Activated T-helper 9 cell treated with anti-CD3 and anti-CD28 coated beads, Interleukin-2, amount 50 U/mL, for 16 hours (primary cell): ENCODE data around the gene ABCB6.
"Not testable (repeated sequence)": the region's sequence is repeated elsewhere in the genome, so short reads cannot be mapped to it uniquely, and the experiment has no call there.

Source experiments
- DNase-seq: peaks from one replicate; pipeline ENCODE4 v3.0.0-alpha.2; 2020; ENCODE audit warnings: low read depth

Gene ABCB6

DNA sequence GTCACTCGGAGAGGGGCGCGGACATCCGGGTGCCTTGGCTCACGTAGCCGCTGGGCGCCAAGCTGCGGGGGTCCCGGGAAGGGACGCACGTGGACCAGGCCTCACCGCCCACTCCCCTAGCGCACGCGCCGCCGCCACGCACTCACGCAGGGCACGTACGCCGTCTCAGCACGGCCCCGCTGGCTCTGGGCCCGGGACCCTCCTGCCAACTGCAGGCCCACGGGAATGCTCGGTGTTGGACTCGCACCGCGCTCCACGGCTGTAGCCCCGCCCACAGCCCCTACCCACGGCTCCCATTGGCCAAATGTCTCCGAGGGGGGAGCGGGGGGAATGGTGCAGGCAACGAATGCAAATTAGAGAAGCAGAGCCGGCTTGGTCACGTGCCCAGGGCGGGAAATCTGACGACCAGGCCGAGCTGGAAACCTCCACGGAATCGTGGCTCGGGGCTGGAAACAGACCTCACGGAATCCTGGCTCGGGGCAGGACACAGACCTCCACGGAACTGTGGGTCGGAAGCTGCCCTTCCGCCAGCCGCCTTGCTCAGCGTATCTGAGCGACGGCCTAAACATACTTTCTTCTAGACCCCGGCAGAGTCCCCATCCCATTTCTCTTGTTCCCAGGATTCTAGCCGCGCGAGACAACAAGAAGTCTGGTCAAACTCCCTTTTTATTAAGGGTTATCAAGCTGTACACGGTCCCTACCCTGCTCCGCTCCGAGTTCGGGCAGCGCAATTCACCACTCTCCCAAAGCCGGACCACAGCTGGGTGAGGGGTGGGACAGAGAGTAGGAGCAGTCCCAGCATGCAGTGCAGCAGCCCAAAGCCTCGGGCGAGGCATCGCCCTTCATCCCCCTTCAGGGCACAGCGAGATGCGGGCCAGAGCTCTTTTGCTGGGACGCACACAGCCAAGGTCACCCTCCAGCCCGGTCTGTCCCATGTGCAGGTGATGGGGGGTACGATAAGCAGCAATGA is at the start of gene ABCB6:
TSS of gene ABCB6 (minus strand) at position 227 of the 970 bp plus-strand sequence. CDS start 285 bp downstream, outside the sequence.
- peak; percentile 84 for DNase-seq

DNA sequence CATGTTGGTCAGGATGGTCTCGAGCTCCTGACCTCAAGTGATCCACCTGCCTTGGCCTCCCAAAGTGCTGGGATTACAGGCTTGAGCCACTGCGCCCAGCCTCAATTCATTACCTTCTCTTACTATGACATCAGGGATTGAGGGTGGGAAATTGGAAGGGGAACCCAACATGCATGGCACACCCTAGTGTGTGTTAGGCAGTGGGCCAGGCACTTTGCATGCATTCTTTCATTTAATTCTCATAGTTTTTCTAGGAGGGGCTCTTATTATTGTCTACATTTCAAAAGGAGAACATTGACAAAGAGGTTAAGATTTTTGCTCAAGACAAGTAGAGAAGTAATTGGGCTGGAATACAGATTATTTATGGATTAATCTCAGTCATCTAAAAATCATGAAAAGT is 49.5 kb upstream of the ABCB6 start:
- no peak for DNase-seq

DNA sequence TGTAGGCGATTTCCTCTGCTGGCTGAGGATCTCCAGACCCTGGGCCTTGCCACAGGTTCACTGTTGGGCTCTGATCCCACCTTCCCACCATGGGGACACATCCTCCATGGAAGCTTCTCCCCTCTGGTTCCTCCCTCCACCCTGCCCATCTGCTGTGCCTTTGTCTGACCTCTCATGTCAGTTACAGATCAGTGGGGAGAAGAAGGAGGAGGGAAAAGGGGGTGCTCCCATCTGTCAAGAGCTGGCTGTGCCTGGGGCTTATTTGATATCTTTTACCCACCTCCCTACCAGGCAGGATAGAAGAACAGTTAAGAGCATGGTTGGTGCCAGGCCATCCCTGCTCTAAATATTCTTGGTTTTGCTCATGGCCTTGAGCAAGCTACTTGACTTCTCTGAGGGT is 48.1 kb upstream of the ABCB6 start:
- no peak for DNase-seq

- DNase-seq: no peak
Measured at GRCh38 chr2:219266232-219266631, 47.5 kb upstream of the ABCB6 start.

DNA sequence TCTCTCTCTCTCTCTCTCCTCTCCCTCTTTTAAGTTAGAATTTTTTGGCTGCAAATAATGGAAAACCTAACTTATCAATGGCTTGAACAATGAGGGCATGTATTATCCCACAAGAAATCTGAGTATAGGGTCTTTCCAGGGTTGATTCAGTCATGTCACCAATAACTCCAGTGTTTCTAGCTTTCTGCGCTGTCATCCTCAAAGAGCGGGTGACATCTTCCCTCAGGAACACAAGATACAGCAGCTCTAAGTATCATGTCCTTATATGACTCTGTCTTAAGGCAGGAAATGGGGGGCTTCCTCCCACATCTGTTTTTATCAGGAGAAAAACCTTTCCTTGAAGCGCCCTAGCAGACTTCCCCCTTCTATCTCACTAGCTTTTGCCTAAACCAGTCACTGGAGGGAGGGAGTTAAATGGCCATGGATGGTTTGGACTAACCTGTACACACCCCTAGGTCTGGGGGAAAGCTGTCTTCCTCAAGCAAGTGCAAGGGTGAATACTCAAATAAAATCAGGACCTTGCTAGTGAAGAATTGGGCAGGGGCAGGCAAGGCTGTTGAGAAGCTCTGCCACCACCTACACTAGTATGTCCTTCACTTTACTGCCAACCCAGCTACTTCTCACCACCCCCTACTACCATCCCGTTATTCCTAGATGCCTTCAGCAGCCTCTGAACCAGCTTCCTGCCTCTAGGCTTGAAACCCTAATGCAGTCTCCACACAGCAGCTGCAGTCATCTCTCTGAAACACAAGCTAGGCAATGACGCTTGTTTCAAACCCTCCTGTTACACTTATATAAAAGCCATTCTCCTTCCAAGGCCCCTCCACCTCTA is 42.5 kb upstream of the ABCB6 start:
- DNase-seq: no peak

DNA sequence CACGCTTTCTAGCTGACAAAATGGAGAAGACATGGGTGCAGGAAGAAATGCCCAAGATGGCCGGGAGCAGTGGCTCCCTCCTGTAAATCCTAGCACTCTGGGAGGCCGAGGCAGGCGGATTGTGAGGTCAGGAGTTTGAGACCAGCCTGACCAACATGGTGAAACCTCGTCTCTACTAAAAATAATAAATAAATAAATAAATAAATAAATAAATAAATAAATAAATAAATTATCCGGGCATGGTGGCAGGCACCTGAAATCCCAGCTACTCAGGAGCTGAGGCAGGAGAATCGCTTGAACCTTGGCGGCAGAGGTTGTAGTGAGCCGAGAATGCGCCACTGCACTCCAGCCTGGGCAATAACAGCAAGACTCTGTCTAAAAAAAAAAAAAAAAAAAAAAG is 40.2 kb upstream of the ABCB6 start:
- not testable (repeated sequence) for DNase-seq

DNA sequence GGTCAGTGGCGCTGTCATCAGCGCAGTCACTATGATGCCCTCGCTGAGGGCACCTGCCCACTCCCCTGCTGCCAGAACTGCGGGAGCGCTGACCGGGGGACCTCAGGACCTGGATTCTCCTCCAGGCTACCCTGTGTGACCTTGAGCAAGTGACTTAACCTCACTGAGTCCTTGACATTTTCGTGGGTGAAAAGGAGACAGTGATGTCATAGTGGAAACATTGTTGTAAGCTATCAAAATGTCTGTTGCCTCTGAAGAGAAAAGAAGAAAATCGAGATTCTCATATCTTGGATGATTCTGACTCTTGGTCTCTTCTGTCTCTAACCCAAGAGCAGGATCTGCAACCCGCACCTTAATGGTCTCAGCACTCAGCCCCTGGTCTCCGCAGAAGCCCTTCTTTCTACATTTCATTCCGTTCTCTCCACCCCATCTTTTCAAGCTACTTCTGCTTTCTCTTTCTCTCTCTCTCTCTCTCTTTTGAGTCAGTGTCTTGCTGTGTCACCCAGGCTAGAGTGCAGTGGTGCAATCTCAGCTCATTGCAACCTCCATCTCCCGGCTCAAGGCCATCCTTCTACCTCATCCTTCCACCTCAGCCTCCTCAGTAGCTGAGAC is 35.9 kb upstream of the ABCB6 start:
- peak; percentile 20 for DNase-seq

DNA sequence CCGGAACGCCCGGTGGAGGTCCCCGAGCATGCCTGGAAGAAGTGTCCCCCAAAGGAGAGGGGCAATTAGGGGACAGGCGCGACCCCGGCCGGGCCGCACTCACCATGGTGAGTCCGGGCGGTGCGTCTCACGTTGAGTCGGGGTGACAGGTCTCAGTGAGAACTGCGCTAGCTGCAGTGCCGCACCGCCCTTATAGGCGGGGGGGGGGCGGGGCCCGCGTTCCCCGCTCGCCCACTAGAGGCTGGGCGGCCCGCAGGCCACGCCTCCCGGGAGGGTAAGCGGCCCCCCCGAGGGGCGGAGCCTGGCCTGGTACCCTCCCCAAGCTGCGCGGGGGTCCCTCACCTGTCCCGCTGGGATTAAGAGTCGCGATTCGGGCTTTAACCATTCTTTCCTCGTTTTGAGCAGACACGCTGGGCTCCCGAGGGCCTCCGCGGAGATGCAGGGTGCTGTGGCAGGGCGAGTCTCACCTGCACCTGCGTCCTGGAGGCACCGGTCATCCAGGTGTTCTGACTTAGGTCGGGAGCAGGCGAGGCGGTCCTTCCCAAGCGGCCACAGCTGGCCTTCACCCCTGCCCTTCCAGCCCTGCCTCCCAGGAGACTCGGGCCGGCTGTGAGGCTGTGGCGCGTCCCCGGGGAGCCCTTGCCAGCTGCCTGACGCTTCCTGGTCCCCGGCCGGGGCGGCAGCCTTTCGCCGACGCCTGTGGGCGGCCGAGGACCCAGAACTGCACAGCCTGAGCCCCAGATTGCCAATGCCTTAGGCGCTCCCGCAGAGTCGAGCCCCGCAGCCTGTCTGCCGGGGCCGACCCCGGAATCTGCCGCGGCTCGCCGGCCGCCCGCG is 35.2 kb upstream of the ABCB6 start, which contains the start of gene TUBA4A:
TSS of gene TUBA4A (minus strand) at position 166 of the 837 bp plus-strand sequence. CDS start at position 106, 60 bp downstream.
- DNase-seq: peak; percentile 88

GRCh38 chr2:219252900-219253752 is 34.4 kb upstream of the ABCB6 start, which contains the start of gene TUBA4B:
TSS of gene TUBA4B (plus strand) at chr2:219253243. CDS start at chr2:219253408, 165 bp downstream.
- DNase-seq: peak; percentile 27

DNA sequence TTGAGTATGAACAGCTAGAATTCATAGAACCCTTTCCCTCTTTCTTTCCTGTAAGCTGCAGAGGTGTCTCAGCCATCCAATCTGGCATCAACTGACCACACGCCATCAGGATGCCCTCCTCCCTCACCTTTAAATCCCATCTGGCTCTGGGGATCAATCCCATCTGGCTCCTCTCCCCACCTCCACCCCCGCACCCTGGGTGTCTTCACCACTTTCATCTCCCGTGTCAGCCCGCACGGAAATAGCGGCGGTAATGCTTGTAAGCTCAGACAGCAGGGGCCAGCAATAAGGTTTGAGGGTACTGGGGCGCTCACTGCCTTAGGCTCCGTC is 33.8 kb upstream of the ABCB6 start:
- DNase-seq: peak; percentile 24

- no peak for DNase-seq
Measured at GRCh38 chr2:219252084-219252483, 33.3 kb upstream of the ABCB6 start.

GRCh38 chr2:219251656-219252055 is 32.9 kb upstream of the ABCB6 start:
- no peak for DNase-seq

DNA sequence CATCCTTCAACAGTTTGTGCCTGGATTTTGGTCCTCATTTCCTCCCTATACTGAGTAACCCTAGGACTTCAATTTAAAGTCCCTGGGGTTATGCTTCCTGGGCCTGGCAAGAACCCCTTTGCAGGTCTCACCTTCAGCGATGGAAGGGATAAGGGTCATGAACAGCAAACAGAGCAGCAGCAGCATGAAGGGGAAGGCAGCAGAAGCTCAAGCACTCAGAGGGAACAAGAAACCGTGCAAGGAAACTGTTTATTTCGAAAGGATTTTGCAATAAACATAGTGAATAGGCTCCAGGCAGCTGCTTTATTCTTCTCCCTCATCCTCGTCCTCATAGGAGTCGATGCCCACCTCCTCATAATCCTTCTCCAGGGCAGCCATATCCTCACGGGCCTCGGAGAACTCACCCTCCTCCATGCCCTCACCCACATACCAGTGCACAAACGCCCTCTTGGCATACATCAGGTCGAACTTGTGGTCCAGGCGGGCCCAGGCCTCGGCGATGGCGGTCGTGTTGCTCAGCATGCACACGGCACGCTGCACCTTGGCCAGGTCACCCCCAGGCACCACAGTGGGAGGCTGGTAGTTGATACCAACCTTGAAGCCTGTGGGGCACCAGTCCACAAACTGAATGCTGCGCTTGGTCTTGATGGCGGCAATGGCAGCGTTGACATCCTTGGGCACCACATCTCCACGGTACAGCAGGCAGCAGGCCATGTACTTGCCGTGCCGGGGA is 31.5 kb upstream of the ABCB6 start:
- no peak for DNase-seq

DNA sequence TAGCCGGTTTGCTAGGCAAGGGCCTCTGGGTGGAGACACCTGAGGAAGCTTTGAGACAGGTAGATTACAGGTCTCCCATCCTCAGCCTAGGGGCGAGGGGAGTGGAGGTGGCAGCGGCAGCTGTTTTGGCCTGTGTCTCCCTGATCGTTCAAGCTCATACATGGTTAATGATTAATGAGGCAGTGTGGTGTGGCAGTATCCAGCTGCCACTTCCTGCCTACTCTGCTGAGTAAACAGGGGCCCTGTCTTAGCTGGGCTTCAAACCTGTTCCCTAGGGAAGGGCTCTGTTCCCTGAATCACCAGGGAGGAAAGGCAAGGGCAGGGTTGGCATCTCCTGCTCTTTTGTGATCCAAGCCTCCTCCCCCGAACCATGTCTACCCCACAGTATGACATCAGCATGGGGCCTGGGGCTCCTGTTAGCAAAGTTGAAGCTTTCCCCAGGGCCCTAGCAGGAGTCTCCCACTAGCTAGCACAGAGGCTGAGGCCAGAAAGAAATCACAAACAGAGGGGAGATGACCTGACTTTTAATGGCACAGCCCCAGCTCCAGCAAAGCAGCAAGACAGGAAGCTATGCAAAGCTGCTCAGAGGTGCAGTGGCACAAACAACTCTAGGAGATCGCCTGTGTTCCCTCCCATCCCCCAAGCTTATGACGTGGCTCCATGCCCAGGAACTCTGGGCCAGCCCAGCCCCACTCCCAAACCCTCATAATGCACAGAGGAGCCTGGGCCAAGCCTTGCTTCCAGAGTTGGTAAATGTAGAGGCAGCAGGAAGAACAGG is 30.6 kb upstream of the ABCB6 start:
- DNase-seq: no peak

DNA sequence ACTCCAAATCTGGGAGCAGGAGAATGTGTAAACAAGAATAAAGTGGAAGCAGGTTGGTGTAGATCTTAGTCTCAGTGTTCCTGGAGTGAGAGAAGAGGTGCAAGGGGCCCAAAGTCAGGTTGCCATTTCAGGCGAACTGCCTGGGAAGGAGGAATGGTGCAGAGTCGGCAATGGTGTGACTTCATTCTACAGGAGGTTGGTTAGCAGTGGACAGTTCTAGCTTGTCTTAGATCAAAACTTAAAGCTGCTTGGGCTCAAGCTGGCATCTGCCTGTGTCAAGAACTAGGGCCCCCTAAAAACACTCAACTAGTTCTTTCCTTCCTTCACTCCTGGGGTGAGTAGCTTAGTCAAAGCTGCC is 30.1 kb upstream of the ABCB6 start:
- no peak for DNase-seq

GRCh38 chr2:219247678-219248642 is 29.2 kb upstream of the ABCB6 start:
- DNase-seq: peak; percentile 43

- DNase-seq: no peak
Measured at GRCh38 chr2:219246559-219246958, 27.8 kb upstream of the ABCB6 start.

- DNase-seq: no peak
Measured at GRCh38 chr2:219245899-219246230, 27.1 kb upstream of the ABCB6 start.
